Vagina (tissue), 2 donors: ENCODE results near the gene PARP11.

Experiments used
- POLR2A ChIP-seq, 2 donors: fragments of 450-650 bp; IDR thresholded peaks; one replicate each; pipeline ENCODE4 v1.6.1; 2017; ENCODE audit warnings: antibody characterized with exemption in 2 of 2, mild to moderate bottlenecking in 2 of 2, moderate library complexity in 2 of 2
- POLR2AphosphoS5 ChIP-seq, 2 donors: sonication (generic); formaldehyde crosslinking; IDR thresholded peaks; one replicate each; pipeline ENCODE4 v1.9.0; 2017; ENCODE audit warnings: antibody characterized with exemption in 2 of 2, mild to moderate bottlenecking in 2 of 2, low read depth in 1 of 2; ENCODE audit not compliant: insufficient read depth in 1 of 2

- TF ChIP-seq POLR2A (IDR thresholded peaks at IDR 0.05) (no peak), POLR2AphosphoS5 (IDR thresholded peaks at IDR 0.05; ENCODE audit: insufficient read depth in 1 of 2, low read depth in 1 of 2) (no peak)
These were observed 77.6 kb downstream of the PARP11 start for GRCh38 chr12:3795492-3796133.
